A549 (cell line): Measurements from ENCODE around the gene BRAP. TPM values are rescaled to one million over a fixed set of nuclear protein-coding genes. Genes with fewer than 3 reads are reported as not detected.
"Not testable (repeated sequence)": the region's sequence is repeated elsewhere in the genome, so short reads cannot be mapped to it uniquely, and the experiment has no call there.

Source experiments
- ATAC-seq, 2 experiments: fragments of 200-7000 bp in 1 of 2; fragments of >200 bp in 1 of 2; cut with Nextera tagmentation in 1 of 2; cut with Tn5 transposase in 1 of 2; 3 replicates each; pipeline versions ENCODE4 v1.8.0 to v1.9.1; 2018 to 2020; ENCODE audit warnings: mild to moderate bottlenecking in 1 of 2, moderate library complexity in 1 of 2
- CTCF ChIA-PET: fragments of 300-600 bp; sonication (Branson Sonifier 250); formaldehyde crosslinking; extraction: SDS; loops from one replicate; lab custom pipeline; 2021; ENCODE audit warnings: antibody characterized with exemption, inconsistent platforms; lab: Yijun Ruan, JAX
- POLR2A ChIA-PET: fragments of 350-600 bp; formaldehyde crosslinking; extraction: SDS; loops from one replicate; lab custom pipeline; 2021; ENCODE audit warnings: antibody characterized with exemption, inconsistent platforms; lab: Yijun Ruan, JAX
- DNase-seq, 2 experiments: peaks; one replicate each; pipeline versions ENCODE4 v3.0.0 to v3.0.0-alpha.2; 2011 to 2016; ENCODE audit warnings: low read depth in 1 of 2, low spot score in 1 of 2
- FAIRE-seq: peaks from 2 replicates; lab custom pipeline; 2011; peaks lifted over from hg19 to GRCh38; lab: Jason Lieb, UNC
- H3K27ac ChIP-seq, 2 experiments: fragments of >200 bp; sonication (Bioruptor Twin); formaldehyde crosslinking; 3 replicates each; pipeline ENCODE4 v1.5.1; 2016 to 2017
- H3K4me1 ChIP-seq: fragments of >200 bp; sonication (Bioruptor Twin); formaldehyde crosslinking; 3 replicates; pipeline ENCODE4 v1.6.1; 2016
- H3K4me2 ChIP-seq: fragments of >200 bp; sonication (Bioruptor Twin); formaldehyde crosslinking; 3 replicates; pipeline ENCODE4 v1.6.1; 2016
- H3K4me3 ChIP-seq: fragments of >200 bp; sonication (Bioruptor Twin); formaldehyde crosslinking; 3 replicates; pipeline ENCODE4 v1.5.1; 2016
- H3K9me3 ChIP-seq: fragments of >200 bp; sonication (Bioruptor Twin); formaldehyde crosslinking; 3 replicates; pipeline ENCODE4 v1.6.1; 2016
- ATOH8 ChIP-seq: fragments of 250-450 bp; sonication (Bioruptor Pico); IDR thresholded peaks from 2 replicates; pipeline ENCODE4 v1.5.0; 2020; ENCODE audit warnings: low read depth, mild to moderate bottlenecking, moderate library complexity
- CBX8 ChIP-seq: fragments of 200-600 bp; sonication (generic); IDR thresholded peaks from 2 replicates; pipeline ENCODE4 v1.6.1; 2016
- CHD2 ChIP-seq: fragments of 150-350 bp; IDR thresholded peaks from 2 replicates; pipeline ENCODE4 v1.6.1; 2014; ENCODE audit warnings: low read length; ENCODE audit not compliant: partially characterized antibody
- CTCF ChIP-seq: fragments of >200 bp; sonication (Bioruptor Twin); formaldehyde crosslinking; IDR thresholded peaks from 3 replicates; pipeline ENCODE4 v1.5.1; 2016
- EHF ChIP-seq: fragments of 250-450 bp; sonication (Bioruptor Pico); IDR thresholded peaks from 2 replicates; pipeline ENCODE4 v1.5.0; 2020; ENCODE audit warnings: mild to moderate bottlenecking
- EP300 ChIP-seq, 2 experiments: fragments of >200 bp; sonication (Bioruptor Twin); formaldehyde crosslinking; IDR thresholded peaks; 2 replicates in 1 of 2; 3 replicates in 1 of 2; pipeline ENCODE4 v1.6.1; 2016 to 2017
- FOXS1 ChIP-seq: fragments of 250-450 bp; sonication (Bioruptor Pico); IDR thresholded peaks from 2 replicates; pipeline ENCODE4 v1.5.0; 2020; ENCODE audit warnings: mild to moderate bottlenecking, moderate library complexity
- GATA3 ChIP-seq: IDR thresholded peaks from 2 replicates; pipeline ENCODE4 v1.6.1; 2012; ENCODE audit warnings: borderline replicate concordance
- HDAC2 ChIP-seq: fragments of 200-600 bp; sonication (generic); IDR thresholded peaks from 2 replicates; pipeline ENCODE4 v1.6.1; 2016
- JUN ChIP-seq, 2 experiments: fragments of >200 bp; sonication (Bioruptor Twin); formaldehyde crosslinking; IDR thresholded peaks; 2 replicates in 1 of 2; 3 replicates in 1 of 2; pipeline ENCODE4 v1.6.1; 2016 to 2017
- JUNB ChIP-seq: fragments of >200 bp; sonication (Bioruptor Twin); formaldehyde crosslinking; IDR thresholded peaks from 2 replicates; pipeline ENCODE4 v1.6.1; 2016
- KDM5A ChIP-seq: fragments of 200-600 bp; sonication (generic); IDR thresholded peaks from 2 replicates; pipeline ENCODE4 v1.6.1; 2016; ENCODE audit warnings: antibody characterized with exemption, mild to moderate bottlenecking
- MYC ChIP-seq: IDR thresholded peaks from 2 replicates; pipeline ENCODE4 v1.6.1; 2012; ENCODE audit warnings: mild to moderate bottlenecking, inconsistent platforms, low read length, improper control_type of control experiment, borderline replicate concordance
- NR3C1 ChIP-seq: fragments of >200 bp; sonication (Bioruptor Twin); formaldehyde crosslinking; IDR thresholded peaks from 3 replicates; pipeline ENCODE4 v1.6.1; 2017
- PBX3 ChIP-seq: IDR thresholded peaks from 2 replicates; pipeline ENCODE4 v1.6.1; 2012
- TP53 ChIP-seq: fragments of 250-450 bp; sonication (Bioruptor Pico); IDR thresholded peaks from 2 replicates; pipeline ENCODE4 v1.5.0; 2021; ENCODE audit warnings: mild to moderate bottlenecking, moderate library complexity
- ZFP36 ChIP-seq: fragments of 450-650 bp; IDR thresholded peaks from 2 replicates; pipeline ENCODE4 v1.6.1; 2014; ENCODE audit warnings: borderline replicate concordance; ENCODE audit not compliant: partially characterized antibody
- WGBS: methylation state at CpG from one replicate; pipeline ENCODE4 v1.1.6; 2017; ENCODE audit errors: missing lambda C conversion rate; 5-methylcytosine and 5-hydroxymethylcytosine counted together
- polyA plus RNA-seq, 4 experiments: library from polyadenylated mRNA; depleted of rRNA in 3 of 4; stranded (reverse); fragments of >200 nt; fragmentation: RNase III in 1 of 4; extraction: RNeasy Plus Mini Kit Qiagen cat#74134 plus additional on column Dnase treatment in 1 of 4; gene quantifications; 2 replicates in 3 of 4; 3 replicates in 1 of 4; pipeline ENCODE4 v1.2.3, GENCODE V29; 2011 to 2017

BRAP gene
- polyA plus RNA-seq, 2 of the 4 experiments (the other 2 are of a cell fraction): 13.0 to 29.7 TPM

GRCh38 chr12:111732786-111733185 lies 47.0 kb upstream of the BRAP start:
- POLR2A ChIA-PET: no interaction called here
- no peak for FAIRE-seq

GRCh38 chr12:111730420-111730819 lies 44.7 kb upstream of the BRAP start:
- TF ChIP-seq EP300 (IDR thresholded peaks at IDR 0.05) (no peak), CBX8 (no peak), JUNB (no peak), FOXS1 (CRISPR knock-in tag) (no peak), CHD2 (no peak), CTCF (no peak), JUN (IDR thresholded peaks at IDR 0.05) (no peak), TP53 (no peak), GATA3 (no peak), HDAC2 (no peak), PBX3 (no peak), MYC (no peak), EHF (CRISPR knock-in tag) (no peak), KDM5A (no peak)
- ATAC-seq: no peak
- Histone ChIP-seq H3K4me2 (no peak overlapping the region), H3K4me3 (no peak overlapping the region), H3K9me3 (no peaks in the 10 kb centered on the region), H3K4me1 (no peaks in the 10 kb centered on the region), H3K27ac (no peak overlapping the region)
- POLR2A ChIA-PET: no interaction called here
- no peak for FAIRE-seq
- CTCF ChIA-PET: interaction anchor here (0.9 kb wide), 1 partner anchor 10 kb away, joined by 4 read pairs; no protein-coding TSS in a partner anchor
- DNase-seq: no peak
- WGBS: 93% methylated on average over 9 of the region's 9 CpGs

More at GRCh38 chr12:111732786-111733185, 47.0 kb upstream of the BRAP start:
- no peak overlapping the region for H3K27ac ChIP-seq
- no peaks in the 10 kb centered on the region for H3K9me3 ChIP-seq
- CTCF ChIA-PET: interaction anchor here (0.6 to 2.0 kb wide), 4 partner anchors 11 to 131 kb away, joined by 3 to 8 read pairs (median 3); no protein-coding TSS in a partner anchor
- no peak overlapping the region for H3K4me2 ChIP-seq
- H3K4me1 ChIP-seq: no peaks in the 10 kb centered on the region
- TF ChIP-seq NR3C1: no peak
- TF ChIP-seq, all 56 proteins: peak for 0
- H3K4me3 ChIP-seq: no peak overlapping the region
- ATAC-seq: no peak
- no peak for DNase-seq
- 92% methylated on average over 4 of the region's 4 CpGs for WGBS

- DNase-seq: no peak
- H3K4me3 ChIP-seq: no peak overlapping the region
- no peak for TF ChIP-seq CBX8
- no peak for TF ChIP-seq ZFP36
- no peak for TF ChIP-seq ATOH8 (CRISPR knock-in tag)
- H3K9me3 ChIP-seq: no peaks in the 10 kb centered on the region
- FAIRE-seq: no peak
- ATAC-seq: no peak
- no peaks in the 10 kb centered on the region for H3K4me1 ChIP-seq
- H3K27ac ChIP-seq: no peak overlapping the region
- ChIA-PET CTCF (interaction anchor here (0.7 to 1.2 kb wide), 2 partner anchors 21 to 84 kb away, joined by 3 read pairs; no protein-coding TSS in a partner anchor), POLR2A (interaction anchor here (0.6 kb wide), 2 partner anchors 41 to 130 kb away, joined by 3 read pairs; partner anchors contain the start of gene ATXN2)
- no peak overlapping the region for H3K4me2 ChIP-seq
- 98% methylated on average over 2 of the region's 2 CpGs for WGBS
Measured at GRCh38 chr12:111728795-111729194, 43.0 kb upstream of the BRAP start.

- CTCF ChIA-PET: not testable (repeated sequence)
Measured at GRCh38 chr12:111723646-111724360, 38.0 kb upstream of the BRAP start.

More at GRCh38 chr12:111723646-111724360, 38.0 kb upstream of the BRAP start:
- WGBS: 88% methylated on average over 13 of the region's 46 CpGs
- ATAC-seq, H3K4me3 ChIP-seq, H3K4me1 ChIP-seq, POLR2A ChIA-PET, FAIRE-seq, H3K9me3 ChIP-seq, H3K27ac ChIP-seq, H3K4me2 ChIP-seq, DNase-seq: not testable (repeated sequence)
